Measurements from ENCODE around the gene CDC42.

CDC42 gene

GRCh38 chr1:22056043-22056442 lies 3.5 kb downstream of the CDC42 start:
- H2AFZ ChIP-seq (ENCODE audit: low read length) = no peak overlapping the region
- peaks cover 88% of the 10 kb centered on the region for H3K79me2 ChIP-seq (ENCODE audit: insufficient read depth, low read length)
- TF ChIP-seq CTCF (conservative IDR thresholded peaks at IDR 0.05; ENCODE audit: low read length) (no peak), EZH2phosphoT487 (IDR thresholded peaks at IDR 0.05; ENCODE audit: borderline replicate concordance) (no peak)
- peaks cover 75% of the 10 kb centered on the region for H4K20me1 ChIP-seq (ENCODE audit: insufficient read depth, low read length, poor library complexity, severe bottlenecking)
- no peaks in the 10 kb centered on the region for H3F3A ChIP-seq (ENCODE audit: low read depth)
- H3K27me3 ChIP-seq (ENCODE audit: insufficient read depth, low read length, poor library complexity, severe bottlenecking) = no peaks in the 10 kb centered on the region
- H3K4me3 ChIP-seq (ENCODE audit: low read length, poor library complexity, severe bottlenecking) = peak overlapping the region; percentile 59
- H3K36me3 ChIP-seq (ENCODE audit: insufficient read depth, low read length) = no peaks in the 10 kb centered on the region; the same call in 1 of the 2 replicates
- peak overlapping the region; percentile 69 for H3K4me2 ChIP-seq (ENCODE audit: low read depth, low read length, poor library complexity, severe bottlenecking)
- H3K9me2 ChIP-seq (replicated peaks; ENCODE audit: low read depth, low read length) = no peaks in the 10 kb centered on the region
- H3K9ac ChIP-seq (ENCODE audit: low read depth, low read length, poor library complexity, severe bottlenecking) = peak overlapping the region; percentile 25
- H3K4me1 ChIP-seq (ENCODE audit: insufficient read depth, low read length, poor library complexity, severe bottlenecking) = peaks cover 34% of the 10 kb centered on the region
- H3K9me3 ChIP-seq (ENCODE audit: insufficient read depth, low read depth, low read length) = no peaks in the 10 kb centered on the region

GRCh38 chr1:22056936-22057335 lies 4.4 kb downstream of the CDC42 start:
- peaks cover 32% of the 10 kb centered on the region for H3K4me1 ChIP-seq (ENCODE audit: insufficient read depth, low read length, poor library complexity, severe bottlenecking)
- H3F3A ChIP-seq (ENCODE audit: low read depth) = no peaks in the 10 kb centered on the region
- H2AFZ ChIP-seq (ENCODE audit: low read length) = no peak overlapping the region
- peaks cover 94% of the 10 kb centered on the region for H3K79me2 ChIP-seq (ENCODE audit: insufficient read depth, low read length)
- H3K9me2 ChIP-seq (replicated peaks; ENCODE audit: low read depth, low read length) = no peaks in the 10 kb centered on the region
- no peaks in the 10 kb centered on the region for H3K9me3 ChIP-seq (ENCODE audit: insufficient read depth, low read depth, low read length)
- H3K9ac ChIP-seq (ENCODE audit: low read depth, low read length, poor library complexity, severe bottlenecking) = peak overlapping the region; percentile 25
- peak overlapping the region; percentile 69 for H3K4me2 ChIP-seq (ENCODE audit: low read depth, low read length, poor library complexity, severe bottlenecking)
- TF ChIP-seq CTCF (conservative IDR thresholded peaks at IDR 0.05; ENCODE audit: low read length) (no peak), EZH2phosphoT487 (IDR thresholded peaks at IDR 0.05; ENCODE audit: borderline replicate concordance) (no peak)
- no peaks in the 10 kb centered on the region; the same call in 1 of the 2 replicates for H3K36me3 ChIP-seq (ENCODE audit: insufficient read depth, low read length)
- peaks cover 83% of the 10 kb centered on the region for H4K20me1 ChIP-seq (ENCODE audit: insufficient read depth, low read length, poor library complexity, severe bottlenecking)
- H3K27me3 ChIP-seq (ENCODE audit: insufficient read depth, low read length, poor library complexity, severe bottlenecking) = no peaks in the 10 kb centered on the region
- H3K4me3 ChIP-seq (ENCODE audit: low read length, poor library complexity, severe bottlenecking) = peak overlapping the region; percentile 59

- Histone ChIP-seq H2AFZ (ENCODE audit: low read length) (no peak overlapping the region), H3K9me2 (replicated peaks; ENCODE audit: low read depth, low read length) (no peaks in the 10 kb centered on the region), H3K4me3 (ENCODE audit: low read length, poor library complexity, severe bottlenecking) (no peak overlapping the region), H3K79me2 (ENCODE audit: insufficient read depth, low read length) (peaks cover 97% of the 10 kb centered on the region), H3K9me3 (ENCODE audit: insufficient read depth, low read depth, low read length) (no peaks in the 10 kb centered on the region), H3K4me1 (ENCODE audit: insufficient read depth, low read length, poor library complexity, severe bottlenecking) (peaks cover 31% of the 10 kb centered on the region), H3K9ac (ENCODE audit: low read depth, low read length, poor library complexity, severe bottlenecking) (no peak overlapping the region), H3K27me3 (ENCODE audit: insufficient read depth, low read length, poor library complexity, severe bottlenecking) (no peaks in the 10 kb centered on the region), H3K36me3 (ENCODE audit: insufficient read depth, low read length) (no peaks in the 10 kb centered on the region; the same call in 1 of the 2 replicates), H3K4me2 (ENCODE audit: low read depth, low read length, poor library complexity, severe bottlenecking) (peak overlapping the region; percentile 0), H4K20me1 (ENCODE audit: insufficient read depth, low read length, poor library complexity, severe bottlenecking) (peaks cover 92% of the 10 kb centered on the region), H3F3A (ENCODE audit: low read depth) (no peaks in the 10 kb centered on the region)
- TF ChIP-seq CTCF (conservative IDR thresholded peaks at IDR 0.05; ENCODE audit: low read length) = no peak
- no peak for TF ChIP-seq EZH2phosphoT487 (IDR thresholded peaks at IDR 0.05; ENCODE audit: borderline replicate concordance)
Measured at GRCh38 chr1:22057861-22058260, 5.4 kb downstream of the CDC42 start.
